22Rv1 (cell line): ENCODE data around the gene DDT.

ENCODE experiments used
- CTCF ChIP-seq: fragments of 450-650 bp; IDR thresholded peaks from 2 replicates; pipeline ENCODE4 v1.5.1; 2017; ENCODE audit warnings: mild to moderate bottlenecking
- ZFX ChIP-seq: fragments of 450-650 bp; IDR thresholded peaks from 2 replicates; pipeline ENCODE4 v1.6.1; 2017; ENCODE audit warnings: antibody characterized with exemption, borderline replicate concordance

- TF ChIP-seq CTCF (no peak), ZFX (no peak)
These were observed 28.0 kb upstream of the DDT start for GRCh38 chr22:24002272-24002671.
